DOHH2 (cell line): Measurements from ENCODE around the gene STK32C.

Experiments used
- EZH2phosphoT487 ChIP-seq: fragments of 200-600 bp; sonication (generic); IDR thresholded peaks from 2 replicates; pipeline ENCODE4 v1.6.1; 2017; ENCODE audit warnings: borderline replicate concordance, mild to moderate bottlenecking, antibody characterized with exemption, low read length, moderate library complexity, mixed read lengths
- TF ChIP-seq, protein P1 (sequence below): fragments of 200-600 bp; sonication (generic); IDR thresholded peaks from one replicate; pipeline ENCODE4 v1.5.1; 2014; ENCODE audit warnings: antibody characterized with exemption, mild to moderate bottlenecking, low read depth, low read length; ENCODE audit not compliant: poor library complexity, severe bottlenecking

GRCh38 chr10:132334631-132335188 lies 27.0 kb upstream of the STK32C start:
- TF ChIP-seq, protein P1, sequence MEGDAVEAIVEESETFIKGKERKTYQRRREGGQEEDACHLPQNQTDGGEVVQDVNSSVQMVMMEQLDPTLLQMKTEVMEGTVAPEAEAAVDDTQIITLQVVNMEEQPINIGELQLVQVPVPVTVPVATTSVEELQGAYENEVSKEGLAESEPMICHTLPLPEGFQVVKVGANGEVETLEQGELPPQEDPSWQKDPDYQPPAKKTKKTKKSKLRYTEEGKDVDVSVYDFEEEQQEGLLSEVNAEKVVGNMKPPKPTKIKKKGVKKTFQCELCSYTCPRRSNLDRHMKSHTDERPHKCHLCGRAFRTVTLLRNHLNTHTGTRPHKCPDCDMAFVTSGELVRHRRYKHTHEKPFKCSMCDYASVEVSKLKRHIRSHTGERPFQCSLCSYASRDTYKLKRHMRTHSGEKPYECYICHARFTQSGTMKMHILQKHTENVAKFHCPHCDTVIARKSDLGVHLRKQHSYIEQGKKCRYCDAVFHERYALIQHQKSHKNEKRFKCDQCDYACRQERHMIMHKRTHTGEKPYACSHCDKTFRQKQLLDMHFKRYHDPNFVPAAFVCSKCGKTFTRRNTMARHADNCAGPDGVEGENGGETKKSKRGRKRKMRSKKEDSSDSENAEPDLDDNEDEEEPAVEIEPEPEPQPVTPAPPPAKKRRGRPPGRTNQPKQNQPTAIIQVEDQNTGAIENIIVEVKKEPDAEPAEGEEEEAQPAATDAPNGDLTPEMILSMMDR = no peak
- TF ChIP-seq EZH2phosphoT487 = no peak
